K562 (cell line): ENCODE data around the gene ZNF613. TPM values are rescaled to one million over a fixed set of nuclear protein-coding genes. Genes with fewer than 3 reads are reported as not detected.

Experiments used
- ATAC-seq: fragments of 200-7000 bp; cut with Tn5 transposase; 3 replicates; pipeline ENCODE4 v1.9.1; 2020; ENCODE audit warnings: moderate library complexity
- BruUV-seq: library from RNA; stranded (reverse); fragments of 400-500 nt; replicated peaks from 2 replicates; lab custom pipeline; 2021; lab: Mats Ljungman, UMichigan
- CTCF ChIA-PET: fragments of 300-600 bp; formaldehyde crosslinking; extraction: SDS; loops from one replicate; lab custom pipeline; 2021; ENCODE audit warnings: low intra/inter-chr PET ratio; lab: Yijun Ruan, JAX
- POLR2A ChIA-PET: fragments of 300-600, 350-650 bp; sonication (Branson Sonifier 250); formaldehyde crosslinking; extraction: SDS; loops from one replicate; lab custom pipeline; 2021; ENCODE audit warnings: antibody characterized with exemption, inconsistent platforms; lab: Yijun Ruan, JAX
- DNase-seq, 4 experiments: peaks; one replicate each; pipeline versions ENCODE4 v3.0.0 to v3.0.0-alpha.2; 2011 to 2018; ENCODE audit warnings: low spot score in 3 of 4, mixed read lengths in 3 of 4; ENCODE audit errors: extremely low read depth in 1 of 4
- FAIRE-seq: peaks from 2 replicates; lab custom pipeline; 2011; peaks lifted over from hg19 to GRCh38; lab: Jason Lieb, UNC
- H2AFZ ChIP-seq: 2 replicates; pipeline ENCODE4 v1.6.0; 2011; ENCODE audit warnings: low read depth, low read length, control low read depth, inconsistent platforms
- H3K27ac ChIP-seq: fragments of 200-600 bp; 3 replicates; pipeline ENCODE4 v1.8.0; 2011; ENCODE audit warnings: low read depth, mild to moderate bottlenecking, control low read depth, inconsistent platforms, low read length, moderate library complexity, mixed read lengths; ENCODE audit errors: extremely low read depth
- H3K27me3 ChIP-seq, 2 experiments: fragments of 300-600 bp in 1 of 2; 2 replicates in 1 of 2; 3 replicates in 1 of 2; pipeline versions ENCODE4 v1.6.0 to v1.8.0; 2011; ENCODE audit warnings: inconsistent platforms in 2 of 2, low read length in 2 of 2, mild to moderate bottlenecking in 1 of 2, mixed read lengths in 1 of 2, moderate library complexity in 1 of 2; ENCODE audit not compliant: control insufficient read depth in 2 of 2, insufficient read depth in 2 of 2
- H3K36me3 ChIP-seq: fragments of 300-600 bp; 3 replicates; pipeline ENCODE4 v1.8.0; 2011; ENCODE audit warnings: mild to moderate bottlenecking, low read length, inconsistent platforms; ENCODE audit not compliant: control insufficient read depth, insufficient read depth
- H3K4me1 ChIP-seq, 2 experiments: fragments of 200-600 bp in 1 of 2; replicated peaks in 1 of 2; 2 replicates in 1 of 2; 3 replicates in 1 of 2; pipeline versions ENCODE4 v1.5.1 to v1.8.0; 2011; ENCODE audit warnings: inconsistent platforms in 2 of 2, low read length in 2 of 2, mild to moderate bottlenecking in 1 of 2, mixed read lengths in 1 of 2, moderate library complexity in 1 of 2; ENCODE audit not compliant: control insufficient read depth in 2 of 2, insufficient read depth in 2 of 2
- H3K4me2 ChIP-seq: 2 replicates; pipeline ENCODE4 v1.6.1; 2011; ENCODE audit warnings: low read length, control low read depth, inconsistent platforms, mixed read lengths; ENCODE audit not compliant: insufficient read depth
- H3K4me3 ChIP-seq: fragments of 200-600 bp; sonication (generic), shearing (Covaris generic); 2 replicates; pipeline ENCODE4 v1.5.1; 2016; ENCODE audit warnings: control low read depth, inconsistent platforms
- H3K79me2 ChIP-seq: fragments of 200-600 bp; 3 replicates; pipeline ENCODE4 v1.8.0; 2011; ENCODE audit warnings: low read length, inconsistent platforms; ENCODE audit not compliant: control insufficient read depth, insufficient read depth
- H3K9ac ChIP-seq, 2 experiments: 2 replicates each; pipeline versions ENCODE4 v1.6.0 to v1.6.1; 2011; ENCODE audit warnings: low read depth in 2 of 2, low read length in 2 of 2, control low read depth in 1 of 2, inconsistent platforms in 1 of 2, mild to moderate bottlenecking in 1 of 2, mixed read lengths in 1 of 2; ENCODE audit not compliant: insufficient read depth in 1 of 2
- H3K9me1 ChIP-seq: one replicate; pipeline ENCODE4 v1.6.0; 2011; ENCODE audit warnings: inconsistent platforms, mild to moderate bottlenecking, low read length, moderate library complexity; ENCODE audit not compliant: control insufficient read depth, insufficient read depth
- H3K9me3 ChIP-seq: replicated peaks from 2 replicates; pipeline ENCODE4 v1.5.1; 2011; ENCODE audit warnings: low read depth, low read length, inconsistent platforms; ENCODE audit not compliant: control insufficient read depth, insufficient read depth
- H4K20me1 ChIP-seq: replicated peaks from 2 replicates; pipeline ENCODE4 v1.6.1; 2011; ENCODE audit warnings: low read length, inconsistent platforms, mixed read lengths; ENCODE audit not compliant: control insufficient read depth, insufficient read depth
- CBFB ChIP-seq: sonication (generic); formaldehyde crosslinking; IDR thresholded peaks from 2 replicates; pipeline ENCODE4 v1.4.0; 2020; ENCODE audit warnings: mild to moderate bottlenecking, missing genetic modification reagents
- CHD4 ChIP-seq: fragments of 200-600 bp; sonication (generic); IDR thresholded peaks from 3 replicates; pipeline ENCODE4 v1.6.1; 2012; ENCODE audit warnings: low read depth, mild to moderate bottlenecking, mixed read lengths, low read length, inconsistent platforms; ENCODE audit not compliant: insufficient read depth, insufficient replicate concordance, poor library complexity, severe bottlenecking
- HMG20A ChIP-seq: fragments of 450-650 bp; formaldehyde crosslinking; conservative IDR thresholded peaks from 2 replicates; pipeline ENCODE4 v1.4.0; 2020; ENCODE audit warnings: mild to moderate bottlenecking, mixed read lengths
- HMG20B ChIP-seq: fragments of 250-450 bp; sonication (Bioruptor Pico); IDR thresholded peaks from 2 replicates; pipeline ENCODE4 v1.5.0; 2021; ENCODE audit warnings: mild to moderate bottlenecking
- MECOM ChIP-seq: fragments of 250-450 bp; sonication (Bioruptor Pico); IDR thresholded peaks from 2 replicates; pipeline ENCODE4 v1.8.0; 2022; ENCODE audit warnings: inconsistent platforms
- NFXL1 ChIP-seq: fragments of 450-650 bp; formaldehyde crosslinking; IDR thresholded peaks from 2 replicates; pipeline ENCODE4 v1.4.0; 2021; ENCODE audit warnings: mild to moderate bottlenecking
- SMARCB1 ChIP-seq: IDR thresholded peaks from 2 replicates; pipeline ENCODE4 v1.6.1; 2011; ENCODE audit warnings: improper control_type of control experiment, low read depth; ENCODE audit not compliant: insufficient read length
- SRSF9 ChIP-seq: fragments of 200-400 bp; formaldehyde crosslinking; IDR thresholded peaks from 2 replicates; pipeline ENCODE4 v1.6.1; 2017; ENCODE audit warnings: low read depth, low read length, borderline replicate concordance
- THAP7 ChIP-seq: fragments of 250-450 bp; sonication (Bioruptor Pico); IDR thresholded peaks from 2 replicates; pipeline ENCODE4 v1.5.0; 2021
- ZNF274 ChIP-seq: IDR thresholded peaks from 2 replicates; pipeline ENCODE4 v1.6.1; 2011; ENCODE audit warnings: low read depth, mild to moderate bottlenecking, low read length, moderate library complexity, borderline replicate concordance
- ZZZ3 ChIP-seq: fragments of 450-650 bp; IDR thresholded peaks from 2 replicates; pipeline ENCODE4 v1.6.1; 2016; ENCODE audit warnings: antibody characterized with exemption, mild to moderate bottlenecking, moderate library complexity
- WGBS: fragments of 100-300 bp; shearing (Covaris generic); methylation state at CpG from one replicate; pipeline ENCODE4 v1.1.6; 2016; ENCODE audit warnings: low coverage, mixed read lengths; ENCODE audit not compliant: insufficient coverage; ENCODE audit errors: missing lambda C conversion rate; 5-methylcytosine and 5-hydroxymethylcytosine counted together
- in situ Hi-C: fragments of 300-500 bp; cut with MboI; formaldehyde crosslinking; loops from 4 replicates; pipeline ENCODE4 v1.15.0; 2018; ENCODE audit warnings: inconsistent platforms, mixed read lengths
- intact Hi-C: fragments of 100-400 bp; cut with micrococcal nuclease; formaldehyde crosslinking; loops from 2 replicates; pipeline ENCODE4 v1.14.2; 2022
- polyA plus RNA-seq, 8 experiments: library from polyadenylated mRNA; depleted of rRNA in 4 of 8; stranded (reverse) in 5 of 8; unstranded in 3 of 8; fragments of >200 nt; fragmentation: Nextera tagmentation in 2 of 8; fragmentation: Illumina TruSeq in 1 of 8; extraction: Ambion mirVana in 2 of 8; extraction: Trizol in 1 of 8; gene quantifications; 2 replicates each; pipeline versions ENCODE4 v1.2.1 to v1.2.3, GENCODE V29; 2011 to 2014; ENCODE audit warnings: inconsistent platforms in 1 of 8, missing spikeins in 1 of 8
- total RNA-seq, 7 experiments: library from RNA; depleted of rRNA in 6 of 7; stranded (reverse); fragments of >200 nt in 6 of 7; fragmentation: Illumina TruSeq in 2 of 7; extraction: Trizol in 2 of 7; gene quantifications; 2 replicates each; pipeline versions ENCODE4 v1.2.1 to v1.2.3, GENCODE V29; 2011 to 2021; ENCODE audit warnings: low replicate concordance in 1 of 7
- TF ChIP-seq, protein P1 (sequence below): fragments of 200-600 bp; sonication (generic); IDR thresholded peaks from one replicate; pipeline ENCODE4 v1.6.1; 2012; ENCODE audit warnings: mild to moderate bottlenecking, low read depth, low read length, inconsistent platforms

The ZNF613 gene
- total and polyA plus RNA-seq, 9 of the 15 experiments (the other 6 are each of a cell fraction or from before 2014, with no cell fraction given) = 2.1 to 4.5 (median 2.7) TPM

- Histone ChIP-seq H3K4me1 (no peaks in the 10 kb centered on the region; a peak in 1 of 5 replicates), H3K27me3 (no peaks in the 10 kb centered on the region), H2AFZ (no peak overlapping the region), H3K9ac (no peak overlapping the region), H3K9me3 (peaks cover 4% of the 10 kb centered on the region; the same call in 1 of the 2 replicates), H3K79me2 (peaks cover 11% of the 10 kb centered on the region; the same call in 2 of the 3 replicates), H3K27ac (no peak overlapping the region), H3K9me1 (no peaks in the 10 kb centered on the region), H3K4me3 (no peak overlapping the region), H4K20me1 (no peaks in the 10 kb centered on the region), H3K36me3 (peaks cover 2% of the 10 kb centered on the region; the same call in 1 of the 3 replicates), H3K4me2 (no peak overlapping the region)
- no peak for DNase-seq
- ChIA-PET POLR2A (no interaction called here), CTCF (no interaction called here)
- no TSS peak for BruUV-seq
- ATAC-seq = no peak
- WGBS = 57% methylated on average over 8 of the region's 8 CpGs
- in situ Hi-C loops = no loop called here
- intact Hi-C loops = no loop called here
- FAIRE-seq = no peak
- no peak for TF ChIP-seq CHD4
- no peak for TF ChIP-seq SRSF9
- TF ChIP-seq, protein P1, sequence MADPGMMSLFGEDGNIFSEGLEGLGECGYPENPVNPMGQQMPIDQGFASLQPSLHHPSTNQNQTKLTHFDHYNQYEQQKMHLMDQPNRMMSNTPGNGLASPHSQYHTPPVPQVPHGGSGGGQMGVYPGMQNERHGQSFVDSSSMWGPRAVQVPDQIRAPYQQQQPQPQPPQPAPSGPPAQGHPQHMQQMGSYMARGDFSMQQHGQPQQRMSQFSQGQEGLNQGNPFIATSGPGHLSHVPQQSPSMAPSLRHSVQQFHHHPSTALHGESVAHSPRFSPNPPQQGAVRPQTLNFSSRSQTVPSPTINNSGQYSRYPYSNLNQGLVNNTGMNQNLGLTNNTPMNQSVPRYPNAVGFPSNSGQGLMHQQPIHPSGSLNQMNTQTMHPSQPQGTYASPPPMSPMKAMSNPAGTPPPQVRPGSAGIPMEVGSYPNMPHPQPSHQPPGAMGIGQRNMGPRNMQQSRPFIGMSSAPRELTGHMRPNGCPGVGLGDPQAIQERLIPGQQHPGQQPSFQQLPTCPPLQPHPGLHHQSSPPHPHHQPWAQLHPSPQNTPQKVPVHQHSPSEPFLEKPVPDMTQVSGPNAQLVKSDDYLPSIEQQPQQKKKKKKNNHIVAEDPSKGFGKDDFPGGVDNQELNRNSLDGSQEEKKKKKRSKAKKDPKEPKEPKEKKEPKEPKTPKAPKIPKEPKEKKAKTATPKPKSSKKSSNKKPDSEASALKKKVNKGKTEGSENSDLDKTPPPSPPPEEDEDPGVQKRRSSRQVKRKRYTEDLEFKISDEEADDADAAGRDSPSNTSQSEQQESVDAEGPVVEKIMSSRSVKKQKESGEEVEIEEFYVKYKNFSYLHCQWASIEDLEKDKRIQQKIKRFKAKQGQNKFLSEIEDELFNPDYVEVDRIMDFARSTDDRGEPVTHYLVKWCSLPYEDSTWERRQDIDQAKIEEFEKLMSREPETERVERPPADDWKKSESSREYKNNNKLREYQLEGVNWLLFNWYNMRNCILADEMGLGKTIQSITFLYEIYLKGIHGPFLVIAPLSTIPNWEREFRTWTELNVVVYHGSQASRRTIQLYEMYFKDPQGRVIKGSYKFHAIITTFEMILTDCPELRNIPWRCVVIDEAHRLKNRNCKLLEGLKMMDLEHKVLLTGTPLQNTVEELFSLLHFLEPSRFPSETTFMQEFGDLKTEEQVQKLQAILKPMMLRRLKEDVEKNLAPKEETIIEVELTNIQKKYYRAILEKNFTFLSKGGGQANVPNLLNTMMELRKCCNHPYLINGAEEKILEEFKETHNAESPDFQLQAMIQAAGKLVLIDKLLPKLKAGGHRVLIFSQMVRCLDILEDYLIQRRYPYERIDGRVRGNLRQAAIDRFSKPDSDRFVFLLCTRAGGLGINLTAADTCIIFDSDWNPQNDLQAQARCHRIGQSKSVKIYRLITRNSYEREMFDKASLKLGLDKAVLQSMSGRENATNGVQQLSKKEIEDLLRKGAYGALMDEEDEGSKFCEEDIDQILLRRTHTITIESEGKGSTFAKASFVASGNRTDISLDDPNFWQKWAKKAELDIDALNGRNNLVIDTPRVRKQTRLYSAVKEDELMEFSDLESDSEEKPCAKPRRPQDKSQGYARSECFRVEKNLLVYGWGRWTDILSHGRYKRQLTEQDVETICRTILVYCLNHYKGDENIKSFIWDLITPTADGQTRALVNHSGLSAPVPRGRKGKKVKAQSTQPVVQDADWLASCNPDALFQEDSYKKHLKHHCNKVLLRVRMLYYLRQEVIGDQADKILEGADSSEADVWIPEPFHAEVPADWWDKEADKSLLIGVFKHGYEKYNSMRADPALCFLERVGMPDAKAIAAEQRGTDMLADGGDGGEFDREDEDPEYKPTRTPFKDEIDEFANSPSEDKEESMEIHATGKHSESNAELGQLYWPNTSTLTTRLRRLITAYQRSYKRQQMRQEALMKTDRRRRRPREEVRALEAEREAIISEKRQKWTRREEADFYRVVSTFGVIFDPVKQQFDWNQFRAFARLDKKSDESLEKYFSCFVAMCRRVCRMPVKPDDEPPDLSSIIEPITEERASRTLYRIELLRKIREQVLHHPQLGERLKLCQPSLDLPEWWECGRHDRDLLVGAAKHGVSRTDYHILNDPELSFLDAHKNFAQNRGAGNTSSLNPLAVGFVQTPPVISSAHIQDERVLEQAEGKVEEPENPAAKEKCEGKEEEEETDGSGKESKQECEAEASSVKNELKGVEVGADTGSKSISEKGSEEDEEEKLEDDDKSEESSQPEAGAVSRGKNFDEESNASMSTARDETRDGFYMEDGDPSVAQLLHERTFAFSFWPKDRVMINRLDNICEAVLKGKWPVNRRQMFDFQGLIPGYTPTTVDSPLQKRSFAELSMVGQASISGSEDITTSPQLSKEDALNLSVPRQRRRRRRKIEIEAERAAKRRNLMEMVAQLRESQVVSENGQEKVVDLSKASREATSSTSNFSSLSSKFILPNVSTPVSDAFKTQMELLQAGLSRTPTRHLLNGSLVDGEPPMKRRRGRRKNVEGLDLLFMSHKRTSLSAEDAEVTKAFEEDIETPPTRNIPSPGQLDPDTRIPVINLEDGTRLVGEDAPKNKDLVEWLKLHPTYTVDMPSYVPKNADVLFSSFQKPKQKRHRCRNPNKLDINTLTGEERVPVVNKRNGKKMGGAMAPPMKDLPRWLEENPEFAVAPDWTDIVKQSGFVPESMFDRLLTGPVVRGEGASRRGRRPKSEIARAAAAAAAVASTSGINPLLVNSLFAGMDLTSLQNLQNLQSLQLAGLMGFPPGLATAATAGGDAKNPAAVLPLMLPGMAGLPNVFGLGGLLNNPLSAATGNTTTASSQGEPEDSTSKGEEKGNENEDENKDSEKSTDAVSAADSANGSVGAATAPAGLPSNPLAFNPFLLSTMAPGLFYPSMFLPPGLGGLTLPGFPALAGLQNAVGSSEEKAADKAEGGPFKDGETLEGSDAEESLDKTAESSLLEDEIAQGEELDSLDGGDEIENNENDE = no peak
- TF ChIP-seq SMARCB1 = no peak
- TF ChIP-seq NFXL1 (CRISPR knock-in tag) = no peak
- TF ChIP-seq ZNF274 = no peak
- TF ChIP-seq CBFB (CRISPR knock-in tag) = no peak
- no peak for TF ChIP-seq MECOM
- TF ChIP-seq HMG20B (CRISPR knock-in tag) = no peak
- TF ChIP-seq HMG20A (CRISPR knock-in tag) = no peak
- TF ChIP-seq ZZZ3 = no peak
- TF ChIP-seq THAP7 (CRISPR knock-in tag) = no peak
Measured at GRCh38 chr19:51931921-51932320, 4.6 kb downstream of the ZNF613 start.
